Measurements from ENCODE around the gene TMEM63A. TPM values are rescaled to one million over a fixed set of nuclear protein-coding genes. Genes with fewer than 3 reads are reported as not detected.
A peak's percentile ranks its signal among the peaks of the same experiment; 100 is the strongest.

The TMEM63A gene
- total RNA-seq, 1 experiment from 2014 or later = 91.7 TPM

GRCh38 chr1:225926551-225927113 lies 44.5 kb upstream of the TMEM63A start:
- POLR2A ChIA-PET = interaction anchor here (1.0 kb wide), 1 partner anchor 14 kb away, joined by 3 read pairs; no protein-coding TSS in a partner anchor

GRCh38 chr1:225923692-225924555 lies 41.7 kb upstream of the TMEM63A start, which contains the start of gene PYCR2:
TSS of gene PYCR2 (minus strand) at chr1:225924250. CDS start at chr1:225924110, 140 bp downstream.
- ChIA-PET CTCF (interaction anchor here (0.8 to 1.9 kb wide), 14 partner anchors 13 to 449 kb away, joined by 3 to 16 read pairs (median 4); partner anchors contain the start of genes SRP9 and TMEM63A), POLR2A (interaction anchor here (0.6 to 2.1 kb wide), 7 partner anchors 17 to 179 kb away, joined by 3 to 10 read pairs (median 4); partner anchors contain the start of genes H3-3A, LEFTY1, LEFTY2 and SRP9)
- peak within 1 kb of the TSS; percentile 92 for H3K4me3 Mint-ChIP-seq
- H3K9me3 Mint-ChIP-seq = no peaks in the 10 kb centered on the region
- no peaks in the 10 kb centered on the region for H3K27me3 Mint-ChIP-seq (ENCODE audit: low read depth)
- DNase-seq (ENCODE audit: low spot score) = peak; percentile 95
- peak within 1 kb of the TSS; percentile 84 for H3K27ac Mint-ChIP-seq
- peaks cover 35% of the 10 kb centered on the region for H3K36me3 Mint-ChIP-seq
- ATAC-seq = peak; percentile 95
- H3K4me1 Mint-ChIP-seq = peaks cover 23% of the 10 kb centered on the region
- peak; percentile 95 for TF ChIP-seq MAX (CRISPR knock-in tag; IDR thresholded peaks at IDR 0.05)
- TF ChIP-seq ZMAT4 (CRISPR knock-in tag; IDR thresholded peaks at IDR 0.05) = no peak
- no peak for TF ChIP-seq CBFB (CRISPR knock-in tag; IDR thresholded peaks at IDR 0.05; ENCODE audit: low read depth)
- TF ChIP-seq ETV6 (CRISPR knock-in tag; IDR thresholded peaks at IDR 0.05) = peak; percentile 64; the same call in 1 of the 2 replicates
- TF ChIP-seq RELA (CRISPR knock-in tag; IDR thresholded peaks at IDR 0.05; ENCODE audit: borderline replicate concordance) = no peak
- no peak for TF ChIP-seq JAZF1 (CRISPR knock-in tag; IDR thresholded peaks at IDR 0.05)
- TF ChIP-seq E2F4 (CRISPR knock-in tag; IDR thresholded peaks at IDR 0.05; ENCODE audit: borderline replicate concordance, low read depth) = no peak; the same call in 1 of the 2 replicates
- no peak for TF ChIP-seq AR (CRISPR knock-in tag; IDR thresholded peaks at IDR 0.05)
- no peak for TF ChIP-seq JUN (CRISPR knock-in tag; IDR thresholded peaks at IDR 0.05)
- peak; percentile 95 for TF ChIP-seq GABPB1 (CRISPR knock-in tag; IDR thresholded peaks at IDR 0.05)
- no peak for TF ChIP-seq ZNF263 (CRISPR knock-in tag; IDR thresholded peaks at IDR 0.05; ENCODE audit: low read depth)
- no peak for TF ChIP-seq HMGA2 (CRISPR knock-in tag; IDR thresholded peaks at IDR 0.05)
- peak; percentile 29; the same call in 1 of the 2 replicates for TF ChIP-seq NFE2L1 (CRISPR knock-in tag; IDR thresholded peaks at IDR 0.05)
- no peak for TF ChIP-seq NFATC4 (CRISPR knock-in tag; IDR thresholded peaks at IDR 0.05)
- TF ChIP-seq OVOL2 (CRISPR knock-in tag; IDR thresholded peaks at IDR 0.05; ENCODE audit: borderline replicate concordance) = no peak
- peak; percentile 95 for TF ChIP-seq USF1 (CRISPR knock-in tag; IDR thresholded peaks at IDR 0.05)

More at GRCh38 chr1:225926551-225927113, 44.5 kb upstream of the TMEM63A start:
- no peak overlapping the region for H3K4me3 Mint-ChIP-seq
- TF ChIP-seq PREB (CRISPR knock-in tag; IDR thresholded peaks at IDR 0.05; ENCODE audit: borderline replicate concordance) (no peak), KAT7 (CRISPR knock-in tag; IDR thresholded peaks at IDR 0.05; ENCODE audit: borderline replicate concordance) (no peak), ZBTB21 (CRISPR knock-in tag; IDR thresholded peaks at IDR 0.05; ENCODE audit: borderline replicate concordance) (no peak), MYBL2 (CRISPR knock-in tag; IDR thresholded peaks at IDR 0.05) (no peak), SOX15 (CRISPR knock-in tag; IDR thresholded peaks at IDR 0.05) (no peak), GRHL2 (CRISPR knock-in tag; IDR thresholded peaks at IDR 0.05; ENCODE audit: insufficient replicate concordance, severe bottlenecking) (no peak), CTCF (IDR thresholded peaks at IDR 0.05) (no peak), ESRRA (CRISPR knock-in tag; IDR thresholded peaks at IDR 0.05; ENCODE audit: borderline replicate concordance) (no peak), SP1 (CRISPR knock-in tag; conservative IDR thresholded peaks at IDR 0.05) (no peak)
- H3K9me3 Mint-ChIP-seq = no peaks in the 10 kb centered on the region
- H3K27me3 Mint-ChIP-seq (ENCODE audit: low read depth) = no peaks in the 10 kb centered on the region
- DNase-seq (ENCODE audit: low spot score) = no peak
- H3K4me1 Mint-ChIP-seq = peaks cover 23% of the 10 kb centered on the region
- ATAC-seq = no peak
- CTCF ChIA-PET = interaction anchor here (0.9 to 1.4 kb wide), 4 partner anchors 11 to 36 kb away, joined by 3 to 6 read pairs (median 4); no protein-coding TSS in a partner anchor
- peaks cover 10% of the 10 kb centered on the region for H3K36me3 Mint-ChIP-seq
- peak overlapping the region; percentile 53; the same call in 1 of the 2 replicates for H3K27ac Mint-ChIP-seq
